HepG2 (cell line): ENCODE results near the gene ACSF3. TPM values are rescaled to one million over a fixed set of nuclear protein-coding genes. Genes with fewer than 3 reads are reported as not detected.

ENCODE experiments used
- ATAC-seq: fragments of 200-7000 bp; cut with Tn5 transposase; 3 replicates; pipeline ENCODE4 v1.9.1; 2020; ENCODE audit warnings: mild to moderate bottlenecking, moderate library complexity
- BruUV-seq: library from RNA; stranded (reverse); fragments of 400-500 nt; replicated peaks from 2 replicates; lab custom pipeline; 2021; lab: Mats Ljungman, UMichigan
- CTCF ChIA-PET: fragments of 300-600 bp; formaldehyde crosslinking; extraction: SDS; loops from one replicate; lab custom pipeline; 2021; ENCODE audit warnings: low total read pairs, inconsistent platforms, low intra/inter-chr PET ratio; lab: Yijun Ruan, JAX
- POLR2A ChIA-PET: fragments of 350-600 bp; sonication (Branson Sonifier 250); formaldehyde crosslinking; loops from one replicate; lab custom pipeline; 2020; ENCODE audit warnings: antibody characterized with exemption, inconsistent platforms; lab: Yijun Ruan, JAX
- DNase-seq: peaks from one replicate; pipeline ENCODE4 v3.0.0-alpha.2; 2015; ENCODE audit warnings: low spot score
- FAIRE-seq: peaks from 3 replicates; lab custom pipeline; 2011; peaks lifted over from hg19 to GRCh38; lab: Jason Lieb, UNC
- H2AFZ ChIP-seq: one replicate; pipeline ENCODE4 v1.6.1; 2011; ENCODE audit warnings: low read length, inconsistent platforms
- H3K27ac ChIP-seq: fragments of 300-600 bp; 3 replicates; pipeline ENCODE4 v1.8.0; 2011; ENCODE audit warnings: mixed run types, mild to moderate bottlenecking, mixed read lengths, low read length, inconsistent platforms; ENCODE audit not compliant: insufficient read depth; ENCODE audit errors: extremely low read length
- H3K27me3 ChIP-seq, 2 experiments: fragments of 200-600 bp in 1 of 2; 2 replicates in 1 of 2; 3 replicates in 1 of 2; pipeline versions ENCODE4 v1.6.0 to v1.8.0; 2011; ENCODE audit warnings: low read length in 2 of 2, mild to moderate bottlenecking in 2 of 2, moderate library complexity in 2 of 2, inconsistent platforms in 1 of 2; ENCODE audit not compliant: insufficient read depth in 2 of 2, control insufficient read depth in 1 of 2
- H3K36me3 ChIP-seq, 2 experiments: fragments of 200-600 bp in 1 of 2; replicated peaks in 1 of 2; 2 replicates in 1 of 2; 3 replicates in 1 of 2; pipeline versions ENCODE4 v1.5.1 to v1.8.0; 2011; ENCODE audit warnings: low read length in 2 of 2, inconsistent platforms in 1 of 2; ENCODE audit not compliant: insufficient read depth in 2 of 2, control insufficient read depth in 1 of 2
- H3K4me1 ChIP-seq: 2 replicates; pipeline ENCODE4 v1.5.1; 2012; ENCODE audit warnings: low read length, inconsistent platforms; ENCODE audit not compliant: insufficient read depth
- H3K4me2 ChIP-seq: 2 replicates; pipeline ENCODE4 v1.6.0; 2011; ENCODE audit warnings: low read depth, low read length, inconsistent platforms
- H3K4me3 ChIP-seq, 3 experiments: fragments of 200-600 bp in 1 of 3; sonication (generic), shearing (Covaris generic) in 1 of 3; replicated peaks in 1 of 3; 2 replicates each; pipeline ENCODE4 v1.5.1; 2011 to 2016; ENCODE audit warnings: low read length in 3 of 3, inconsistent platforms in 2 of 3, low read depth in 2 of 3, mild to moderate bottlenecking in 2 of 3, control low read depth in 1 of 3, mixed read lengths in 1 of 3; ENCODE audit not compliant: insufficient read depth in 1 of 3
- H3K79me2 ChIP-seq: one replicate; pipeline ENCODE4 v1.6.1; 2011; ENCODE audit warnings: low read length, inconsistent platforms; ENCODE audit not compliant: insufficient read depth
- H3K9ac ChIP-seq: 2 replicates; pipeline ENCODE4 v1.6.0; 2011; ENCODE audit warnings: mild to moderate bottlenecking, low read depth, low read length, inconsistent platforms; ENCODE audit not compliant: insufficient read depth
- H3K9me3 ChIP-seq: 2 replicates; pipeline ENCODE4 v1.5.1; 2012; ENCODE audit warnings: mild to moderate bottlenecking, low read length
- H4K20me1 ChIP-seq: 2 replicates; pipeline ENCODE4 v1.6.0; 2011; ENCODE audit warnings: inconsistent platforms, mild to moderate bottlenecking, low read length, moderate library complexity; ENCODE audit not compliant: insufficient read depth
- EZH2 ChIP-seq: conservative IDR thresholded peaks from 2 replicates; pipeline ENCODE4 v1.6.1; 2012; ENCODE audit warnings: mild to moderate bottlenecking, low read depth, low read length, moderate library complexity
- POGK ChIP-seq: sonication (generic); formaldehyde crosslinking; conservative IDR thresholded peaks from 2 replicates; pipeline ENCODE4 v1.8.0; 2022; ENCODE audit warnings: mild to moderate bottlenecking, moderate library complexity, missing genetic modification reagents
- ZNF318 ChIP-seq: sonication (generic); formaldehyde crosslinking; IDR thresholded peaks from 2 replicates; pipeline ENCODE4 v1.4.0; 2020; ENCODE audit warnings: mild to moderate bottlenecking, missing genetic modification reagents
- WGBS: methylation state at CpG from one replicate; pipeline ENCODE4 v1.1.6; 2017; ENCODE audit warnings: low lambda C conversion rate; 5-methylcytosine and 5-hydroxymethylcytosine counted together
- in situ Hi-C: cut with HindIII; loops from 2 replicates; pipeline ENCODE4 v1.10.0; 2017; ENCODE audit warnings: low pct_unique_long_range_greater_than_20kb; ENCODE audit not compliant: extremely low pct_ligation_motif_present
- intact Hi-C: fragments of 100-400 bp; cut with micrococcal nuclease; formaldehyde crosslinking; loops from one replicate; pipeline ENCODE4 v1.10.0; 2022; ENCODE audit not compliant: unreplicated experiment
- polyA plus RNA-seq, 8 experiments: library from polyadenylated mRNA; depleted of rRNA in 3 of 8; stranded (reverse) in 7 of 8; unstranded in 1 of 8; fragments of >200 nt; fragmentation: Illumina TruSeq in 4 of 8; extraction: Trizol in 4 of 8; gene quantifications; 2 replicates each; pipeline versions ENCODE4 v1.2.1 to v1.2.3, GENCODE V29; 2011 to 2016; ENCODE audit warnings: low read depth in 4 of 8, missing spikeins in 1 of 8, mixed read lengths in 1 of 8; ENCODE audit not compliant: insufficient read depth in 1 of 8
- total RNA-seq, 5 experiments: library from RNA; depleted of rRNA; stranded (reverse); fragments of >200 nt; fragmentation: Illumina TruSeq; extraction: Trizol; gene quantifications; 2 replicates each; pipeline ENCODE4 v1.2.3, GENCODE V29; 2016; ENCODE audit warnings: low read depth in 1 of 5

The ACSF3 gene
- total and polyA plus RNA-seq, 2 of the 13 experiments (the other 11 are each of a cell fraction or from before 2014, with no cell fraction given), result 14.9 to 30.6 TPM

- TF ChIP-seq POGK, result no peak
Observed at GRCh38 chr16:89076159-89076558, 17.5 kb upstream of the ACSF3 start (continued).

- no peaks in the 10 kb centered on the region for H3K79me2 ChIP-seq
- DNase-seq (no peak), FAIRE-seq (no peak), ATAC-seq (no peak; the same call in 2 of the 3 replicates)
- no peak overlapping the region for H3K4me2 ChIP-seq
- TF ChIP-seq ZNF318 (CRISPR knock-in tag) (no peak), EZH2 (0 out of 2 replicates have a peak, but pooled peaks have one; percentile 27)
- CTCF ChIA-PET, result no interaction called here
- no TSS peak for BruUV-seq
- no peak overlapping the region for H3K9ac ChIP-seq
- no peaks in the 10 kb centered on the region for H3K4me1 ChIP-seq
- H2AFZ ChIP-seq, result no peak overlapping the region
- no peaks in the 10 kb centered on the region for H3K36me3 ChIP-seq
- intact Hi-C loops, result no loop called here
- WGBS, result 16% methylated on average over 8 of the region's 16 CpGs
- no peaks in the 10 kb centered on the region for H4K20me1 ChIP-seq
- H3K4me3 ChIP-seq, result no peak overlapping the region
- H3K27ac ChIP-seq, result no peak overlapping the region
- H3K27me3 ChIP-seq, result peaks cover 21 to 66% of the 10 kb centered on the region in 2 experiments
- POLR2A ChIA-PET, result no interaction called here
- in situ Hi-C loops, result no loop called here
- H3K9me3 ChIP-seq, result peaks cover 21% of the 10 kb centered on the region; the same call in 1 of the 2 replicates
Observed at GRCh38 chr16:89077076-89077475, 16.6 kb upstream of the ACSF3 start.
